Measurements from ENCODE around the gene NANOS3.

The NANOS3 gene

DNA sequence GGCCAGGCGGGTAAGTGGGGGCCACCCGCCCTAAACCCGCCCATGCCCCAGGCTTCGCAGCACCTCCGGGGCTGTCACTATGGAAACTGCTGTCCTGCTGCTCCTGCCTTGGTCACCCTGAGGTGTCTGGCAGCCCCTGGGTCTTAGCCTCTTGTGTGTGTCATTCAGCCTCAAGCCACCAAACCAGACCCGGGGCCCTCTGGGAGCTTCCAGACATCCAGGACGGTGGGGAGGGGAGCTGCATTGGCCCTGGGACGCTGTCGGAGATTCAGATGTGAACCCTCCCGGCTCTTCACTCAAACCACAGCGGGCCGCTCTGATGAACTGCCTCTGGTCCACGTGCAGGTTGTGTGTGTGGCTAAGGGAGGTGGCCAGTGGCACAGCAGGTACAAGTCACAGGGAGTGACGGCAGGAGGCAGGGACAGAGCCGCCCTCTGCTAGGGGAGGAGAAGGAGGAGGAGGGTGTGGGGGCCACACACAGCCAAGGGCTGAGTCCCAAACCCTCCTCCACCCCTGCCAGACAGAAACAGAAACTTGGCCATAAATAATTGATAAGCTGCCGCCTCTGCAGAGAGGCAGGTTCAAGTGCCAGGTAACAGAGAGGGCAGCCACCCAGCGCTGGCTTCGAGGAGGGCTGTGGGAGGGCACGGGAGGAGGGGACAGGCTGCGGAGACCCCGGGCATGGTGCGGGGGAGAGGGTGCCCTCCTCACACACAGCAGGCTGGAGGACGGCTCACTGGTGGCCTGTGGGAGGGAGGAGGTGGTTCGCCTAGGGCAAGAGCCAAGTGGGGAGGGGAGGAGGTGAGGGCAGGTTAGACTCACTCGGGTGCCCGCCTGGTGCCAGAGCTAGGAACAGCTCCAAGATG is 8.0 kb downstream of the NANOS3 start:
- TF ChIP-seq, protein P1, sequence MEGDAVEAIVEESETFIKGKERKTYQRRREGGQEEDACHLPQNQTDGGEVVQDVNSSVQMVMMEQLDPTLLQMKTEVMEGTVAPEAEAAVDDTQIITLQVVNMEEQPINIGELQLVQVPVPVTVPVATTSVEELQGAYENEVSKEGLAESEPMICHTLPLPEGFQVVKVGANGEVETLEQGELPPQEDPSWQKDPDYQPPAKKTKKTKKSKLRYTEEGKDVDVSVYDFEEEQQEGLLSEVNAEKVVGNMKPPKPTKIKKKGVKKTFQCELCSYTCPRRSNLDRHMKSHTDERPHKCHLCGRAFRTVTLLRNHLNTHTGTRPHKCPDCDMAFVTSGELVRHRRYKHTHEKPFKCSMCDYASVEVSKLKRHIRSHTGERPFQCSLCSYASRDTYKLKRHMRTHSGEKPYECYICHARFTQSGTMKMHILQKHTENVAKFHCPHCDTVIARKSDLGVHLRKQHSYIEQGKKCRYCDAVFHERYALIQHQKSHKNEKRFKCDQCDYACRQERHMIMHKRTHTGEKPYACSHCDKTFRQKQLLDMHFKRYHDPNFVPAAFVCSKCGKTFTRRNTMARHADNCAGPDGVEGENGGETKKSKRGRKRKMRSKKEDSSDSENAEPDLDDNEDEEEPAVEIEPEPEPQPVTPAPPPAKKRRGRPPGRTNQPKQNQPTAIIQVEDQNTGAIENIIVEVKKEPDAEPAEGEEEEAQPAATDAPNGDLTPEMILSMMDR (IDR thresholded peaks at IDR 0.05; ENCODE audit: borderline replicate concordance, insufficient read depth, low read depth, low read length), result no peak
- no peak overlapping the region for H3K4me3 ChIP-seq (ENCODE audit: low read depth, low read length)

DNA sequence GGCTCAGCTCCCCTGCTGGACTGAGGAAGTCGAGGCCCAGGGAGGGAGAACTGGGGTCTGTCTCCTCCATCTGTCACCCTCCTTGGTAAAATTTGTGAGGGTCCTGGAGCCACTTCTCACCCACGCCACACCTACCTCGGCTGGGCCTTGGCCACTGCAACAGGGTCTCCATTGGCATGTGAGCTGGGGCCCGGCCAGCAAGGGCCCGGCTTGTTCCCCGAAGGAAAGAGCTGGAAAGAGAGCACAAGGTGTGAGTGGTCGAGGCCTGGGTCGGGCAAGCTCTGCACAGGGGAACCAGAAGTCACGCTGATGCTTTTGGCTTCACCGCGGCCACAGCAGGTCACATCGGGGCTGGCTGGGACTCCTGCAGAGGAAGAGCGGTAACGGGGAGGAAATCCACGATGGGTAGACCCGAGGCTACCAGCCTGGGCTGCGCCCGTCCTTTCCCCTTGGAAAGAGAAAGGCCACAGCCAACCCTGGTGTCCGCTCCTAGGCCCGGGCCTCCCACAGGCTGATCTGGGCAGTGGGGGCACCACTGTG is 9.0 kb downstream of the NANOS3 start:
- TF ChIP-seq, protein P1 (IDR thresholded peaks at IDR 0.05; ENCODE audit: borderline replicate concordance, insufficient read depth, low read depth, low read length), result no peak

DNA sequence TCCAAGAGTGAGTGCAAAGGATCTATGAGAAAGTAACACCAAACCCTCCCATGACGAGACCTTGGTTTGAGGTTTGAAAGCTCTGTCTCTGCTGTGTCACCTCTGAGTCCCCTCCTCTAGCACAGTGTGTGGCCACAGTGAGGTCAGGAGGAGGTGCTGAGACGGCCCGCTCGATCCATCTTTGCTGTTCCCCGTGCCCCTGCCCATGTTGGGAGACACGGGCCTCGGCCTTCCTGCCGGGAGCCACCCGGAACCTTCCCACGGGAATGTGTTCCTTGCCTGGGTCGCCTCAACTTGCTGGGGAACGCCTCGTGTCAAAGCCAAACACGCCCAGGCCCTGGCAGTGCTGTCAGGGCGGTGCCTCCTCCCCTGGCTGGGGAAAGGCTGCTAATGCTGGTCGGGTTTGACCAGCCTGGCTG is 10.1 kb downstream of the NANOS3 start:
- no peak overlapping the region for H3K4me3 ChIP-seq (ENCODE audit: low read depth, low read length)
- TF ChIP-seq, protein P1 (IDR thresholded peaks at IDR 0.05; ENCODE audit: borderline replicate concordance, insufficient read depth, low read depth, low read length), result no peak

More for the DNA sequence above, 9.0 kb downstream of the NANOS3 start:
- H3K4me3 ChIP-seq (ENCODE audit: low read depth, low read length), result no peak overlapping the region

DNA sequence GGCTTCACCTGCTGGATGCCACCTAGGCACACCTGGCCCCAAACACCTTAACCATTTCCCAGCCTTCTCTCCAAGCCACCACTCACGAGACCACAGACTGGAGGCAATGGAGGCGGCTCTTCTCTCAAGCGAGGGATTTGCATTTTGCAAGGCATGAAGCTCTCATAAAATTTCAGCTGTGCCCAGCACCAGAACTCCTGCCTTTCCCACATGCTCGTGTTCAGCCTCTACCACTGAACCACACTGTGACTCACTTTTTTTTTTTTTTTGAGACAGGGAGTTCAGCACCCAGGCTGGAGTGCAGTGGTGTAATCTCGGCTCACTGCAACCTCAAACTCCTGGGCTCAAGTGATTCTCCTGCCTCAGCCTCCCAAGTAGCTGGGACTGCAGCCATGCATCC is 10.6 kb downstream of the NANOS3 start:
- H3K4me3 ChIP-seq (ENCODE audit: low read depth, low read length), result no peak overlapping the region
- TF ChIP-seq, protein P1 (IDR thresholded peaks at IDR 0.05; ENCODE audit: borderline replicate concordance, insufficient read depth, low read depth, low read length), result no peak

DNA sequence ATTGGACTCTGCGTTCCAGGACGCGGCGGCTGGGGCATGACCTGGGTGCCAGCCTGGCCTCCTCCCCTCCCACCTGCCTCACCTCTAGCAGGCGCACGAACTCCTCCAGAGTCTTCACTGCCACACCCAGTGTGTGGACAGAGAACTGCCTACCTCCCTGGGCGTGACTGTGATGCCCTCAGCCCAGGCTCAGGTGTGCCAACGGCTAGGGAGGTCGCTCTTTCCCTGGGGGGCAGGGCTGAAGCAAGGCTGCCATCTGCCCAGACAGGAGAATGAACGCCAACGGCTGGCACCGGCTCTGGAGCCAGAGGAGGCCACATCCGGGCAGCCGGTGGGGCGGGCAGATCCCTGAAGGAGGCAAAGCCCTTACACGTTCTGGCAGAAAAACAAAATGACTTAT is 11.3 kb downstream of the NANOS3 start:
- TF ChIP-seq, protein P1 (IDR thresholded peaks at IDR 0.05; ENCODE audit: borderline replicate concordance, insufficient read depth, low read depth, low read length), result no peak
- H3K4me3 ChIP-seq (ENCODE audit: low read depth, low read length), result no peak overlapping the region

DNA sequence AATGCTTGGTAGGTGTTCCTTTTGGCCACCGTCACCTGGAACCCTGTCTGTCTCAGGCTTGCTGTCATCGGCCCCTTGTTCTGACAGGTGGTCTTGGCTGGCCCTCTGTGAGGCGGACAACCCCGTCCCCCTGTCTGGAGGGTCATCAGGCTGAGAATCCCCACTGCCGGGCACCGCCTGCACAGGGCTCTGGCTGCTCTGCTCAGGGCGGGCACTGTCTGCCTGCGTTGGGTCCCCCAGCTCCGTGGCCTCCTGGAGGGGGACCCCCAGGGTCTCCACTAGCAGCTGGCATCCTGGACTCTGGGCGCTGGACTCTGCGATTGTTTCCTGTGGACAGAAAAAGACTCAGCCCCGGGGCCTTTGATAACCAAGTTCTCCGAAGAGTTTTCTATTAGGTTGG is 13.2 kb downstream of the NANOS3 start:
- no peak overlapping the region for H3K4me3 ChIP-seq (ENCODE audit: low read depth, low read length)
- TF ChIP-seq, protein P1 (IDR thresholded peaks at IDR 0.05; ENCODE audit: borderline replicate concordance, insufficient read depth, low read depth, low read length), result no peak

DNA sequence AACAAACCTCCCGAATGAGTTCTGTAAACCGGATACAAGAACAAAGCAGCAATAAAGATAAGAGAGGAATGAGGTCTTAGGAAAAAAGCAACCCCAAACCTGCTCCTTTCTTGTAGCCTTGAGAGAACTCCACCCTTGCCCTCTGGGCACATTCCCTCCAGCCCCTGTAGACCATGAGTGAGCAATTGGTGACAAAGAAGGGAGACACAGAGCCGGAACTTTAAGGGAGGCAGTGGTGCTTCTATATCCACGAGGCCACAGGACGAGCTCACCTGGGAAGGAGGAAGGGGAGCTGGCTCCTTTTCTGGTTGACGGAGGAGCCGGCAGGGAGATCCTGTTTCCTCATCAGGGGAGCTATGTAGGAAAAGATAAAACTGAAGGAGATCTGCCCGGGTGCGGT is 15.9 kb downstream of the NANOS3 start:
- H3K4me3 ChIP-seq (ENCODE audit: low read depth, low read length), result no peak overlapping the region
- TF ChIP-seq, protein P1 (IDR thresholded peaks at IDR 0.05; ENCODE audit: borderline replicate concordance, insufficient read depth, low read depth, low read length), result no peak
